ENCODE measurements around the gene ANGPTL2.

- TF ChIP-seq CTCF (IDR thresholded peaks at IDR 0.05) (no peak), POLR2A (IDR thresholded peaks at IDR 0.05) (no peak)
These were observed 61.0 kb downstream of the ANGPTL2 start for GRCh38 chr9:127061411-127061810.

Data from uterus (tissue), 2 donors.